NB4 (cell line): ENCODE data around the gene CTBP2.

Source experiments
- POLR2A ChIP-seq: IDR thresholded peaks from 2 replicates; pipeline ENCODE4 v1.6.1; 2011; ENCODE audit warnings: mild to moderate bottlenecking; ENCODE audit not compliant: insufficient read length; ENCODE audit errors: extremely low read depth
- TF ChIP-seq, protein P1 (sequence below): IDR thresholded peaks from one replicate; pipeline ENCODE4 v1.5.1; 2012; ENCODE audit warnings: low read depth, low read length
- TF ChIP-seq, protein P2 (sequence below): IDR thresholded peaks from 2 replicates; pipeline ENCODE4 v1.6.1; 2011; ENCODE audit warnings: low read depth, low read length

DNA sequence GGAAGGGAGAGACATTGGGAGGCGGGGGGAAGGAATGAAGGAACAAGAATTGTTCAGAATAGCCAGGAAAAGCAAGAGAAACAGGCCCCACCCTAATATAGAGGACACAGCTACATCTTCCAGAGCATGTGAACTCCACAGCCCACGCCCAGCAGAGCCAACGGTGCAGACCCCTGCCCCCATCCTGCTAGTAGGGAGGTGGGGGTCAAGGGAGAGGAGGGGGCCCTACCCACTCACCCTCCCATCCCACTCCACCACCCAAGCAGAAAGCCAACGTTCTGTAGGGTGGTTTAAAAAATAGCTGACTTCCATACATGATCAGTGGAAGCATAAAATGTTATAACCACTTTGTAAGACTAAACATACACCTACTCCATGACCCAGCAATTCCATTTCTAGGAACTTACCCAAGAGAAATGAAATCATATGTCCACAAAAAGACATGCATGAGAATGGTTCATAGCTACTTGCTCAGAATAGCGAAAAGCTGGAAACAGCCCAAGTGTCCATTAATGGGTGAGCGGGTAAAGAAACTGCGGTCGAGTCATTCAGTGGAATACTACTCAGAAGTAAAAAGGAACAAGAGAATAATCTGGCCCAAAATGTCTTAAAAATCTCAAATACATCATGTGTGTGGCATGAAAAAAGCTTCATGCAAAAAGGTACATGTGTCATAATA lies 31.8 kb downstream of the CTBP2 start:
- TF ChIP-seq, protein P1, sequence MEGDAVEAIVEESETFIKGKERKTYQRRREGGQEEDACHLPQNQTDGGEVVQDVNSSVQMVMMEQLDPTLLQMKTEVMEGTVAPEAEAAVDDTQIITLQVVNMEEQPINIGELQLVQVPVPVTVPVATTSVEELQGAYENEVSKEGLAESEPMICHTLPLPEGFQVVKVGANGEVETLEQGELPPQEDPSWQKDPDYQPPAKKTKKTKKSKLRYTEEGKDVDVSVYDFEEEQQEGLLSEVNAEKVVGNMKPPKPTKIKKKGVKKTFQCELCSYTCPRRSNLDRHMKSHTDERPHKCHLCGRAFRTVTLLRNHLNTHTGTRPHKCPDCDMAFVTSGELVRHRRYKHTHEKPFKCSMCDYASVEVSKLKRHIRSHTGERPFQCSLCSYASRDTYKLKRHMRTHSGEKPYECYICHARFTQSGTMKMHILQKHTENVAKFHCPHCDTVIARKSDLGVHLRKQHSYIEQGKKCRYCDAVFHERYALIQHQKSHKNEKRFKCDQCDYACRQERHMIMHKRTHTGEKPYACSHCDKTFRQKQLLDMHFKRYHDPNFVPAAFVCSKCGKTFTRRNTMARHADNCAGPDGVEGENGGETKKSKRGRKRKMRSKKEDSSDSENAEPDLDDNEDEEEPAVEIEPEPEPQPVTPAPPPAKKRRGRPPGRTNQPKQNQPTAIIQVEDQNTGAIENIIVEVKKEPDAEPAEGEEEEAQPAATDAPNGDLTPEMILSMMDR: no peak
- TF ChIP-seq POLR2A: no peak
- TF ChIP-seq, protein P2, sequence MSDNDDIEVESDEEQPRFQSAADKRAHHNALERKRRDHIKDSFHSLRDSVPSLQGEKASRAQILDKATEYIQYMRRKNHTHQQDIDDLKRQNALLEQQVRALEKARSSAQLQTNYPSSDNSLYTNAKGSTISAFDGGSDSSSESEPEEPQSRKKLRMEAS: no peak
